Measurements from ENCODE around the gene ATP6V1G3.
"Not testable (repeated sequence)": the region's sequence is repeated elsewhere in the genome, so short reads cannot be mapped to it uniquely, and the experiment has no call there.

Gene ATP6V1G3

GRCh38 chr1:198543670-198544260 is 3.3 kb upstream of the ATP6V1G3 start:
- no peak overlapping the region for H3K4me3 ChIP-seq (ENCODE audit: low read depth, low read length)

GRCh38 chr1:198542632-198543031 is 2.2 kb upstream of the ATP6V1G3 start:
- no peak overlapping the region for H3K4me3 ChIP-seq (ENCODE audit: low read depth, low read length)

- H3K4me3 ChIP-seq (ENCODE audit: low read depth, low read length): no peak overlapping the region
These were observed 1.3 kb upstream of the ATP6V1G3 start for GRCh38 chr1:198541737-198542136.

GRCh38 chr1:198538579-198539364 is 1.7 kb downstream of the ATP6V1G3 start:
- H3K4me3 ChIP-seq (ENCODE audit: low read depth, low read length): no peak overlapping the region

- H3K4me3 ChIP-seq (ENCODE audit: low read depth, low read length): no peak overlapping the region
These were observed 4.8 kb downstream of the ATP6V1G3 start for GRCh38 chr1:198535631-198536030.

- H3K4me3 ChIP-seq (ENCODE audit: low read depth, low read length): no peak overlapping the region
These were observed 5.7 kb downstream of the ATP6V1G3 start for GRCh38 chr1:198534548-198535418.

- H3K4me3 ChIP-seq (ENCODE audit: low read depth, low read length): no peak overlapping the region
These were observed 8.6 kb downstream of the ATP6V1G3 start for GRCh38 chr1:198531891-198532290.

GRCh38 chr1:198530953-198531352 is 9.5 kb downstream of the ATP6V1G3 start:
- H3K4me3 ChIP-seq (ENCODE audit: low read depth, low read length): no peak overlapping the region

GRCh38 chr1:198529414-198529813 is 11.1 kb downstream of the ATP6V1G3 start:
- H3K4me3 ChIP-seq (ENCODE audit: low read depth, low read length): no peak overlapping the region

GRCh38 chr1:198528364-198528763 is 12.1 kb downstream of the ATP6V1G3 start:
- no peak overlapping the region for H3K4me3 ChIP-seq (ENCODE audit: low read depth, low read length)

- no peak overlapping the region for H3K4me3 ChIP-seq (ENCODE audit: low read depth, low read length)
These were observed 15.9 kb downstream of the ATP6V1G3 start for GRCh38 chr1:198524556-198524955.

- H3K4me3 ChIP-seq (ENCODE audit: low read depth, low read length): not testable (repeated sequence)
These were observed 16.4 kb downstream of the ATP6V1G3 start for GRCh38 chr1:198524127-198524526.

GRCh38 chr1:198523182-198523950 is 17.1 kb downstream of the ATP6V1G3 start:
- no peak overlapping the region for H3K4me3 ChIP-seq (ENCODE audit: low read depth, low read length)

- no peak overlapping the region for H3K4me3 ChIP-seq (ENCODE audit: low read depth, low read length)
These were observed 19.8 kb downstream of the ATP6V1G3 start for GRCh38 chr1:198520524-198521254.

- no peak overlapping the region for H3K4me3 ChIP-seq (ENCODE audit: low read depth, low read length)
These were observed 20.6 kb downstream of the ATP6V1G3 start for GRCh38 chr1:198519639-198520501.

- H3K4me3 ChIP-seq (ENCODE audit: low read depth, low read length): no peak overlapping the region
These were observed 22.8 kb downstream of the ATP6V1G3 start for GRCh38 chr1:198517623-198518199.

GRCh38 chr1:198500096-198500495 is 40.4 kb downstream of the ATP6V1G3 start:
- H3K4me3 ChIP-seq (ENCODE audit: low read depth, low read length): no peak overlapping the region

GRCh38 chr1:198499588-198499987 is 40.9 kb downstream of the ATP6V1G3 start:
- no peak overlapping the region for H3K4me3 ChIP-seq (ENCODE audit: low read depth, low read length)

GRCh38 chr1:198498881-198499280 is 41.6 kb downstream of the ATP6V1G3 start:
- H3K4me3 ChIP-seq (ENCODE audit: low read depth, low read length): no peak overlapping the region

Measured in iPS-11a (cell line).